Mesodermal cell (in vitro differentiated cells): Measurements from ENCODE around the gene DENND4A.

ENCODE experiments used
- H3K27ac ChIP-seq: 2 replicates; pipeline ENCODE4 v1.7.0; 2013; ENCODE audit warnings: mild to moderate bottlenecking, low read depth, low read length, moderate library complexity; ENCODE audit not compliant: severe bottlenecking
- H3K36me3 ChIP-seq: 2 replicates; pipeline ENCODE4 v1.7.1; 2013; ENCODE audit warnings: mild to moderate bottlenecking, low read length, moderate library complexity; ENCODE audit not compliant: control insufficient read depth, insufficient read depth
- H3K4me1 ChIP-seq: one replicate; pipeline ENCODE4 v1.7.1; 2013; ENCODE audit warnings: mild to moderate bottlenecking, low read length; ENCODE audit not compliant: insufficient read depth, control insufficient read depth, poor library complexity, severe bottlenecking
- H3K4me3 ChIP-seq: 2 replicates; pipeline ENCODE4 v1.7.0; 2013; ENCODE audit warnings: low read length, control low read depth, mild to moderate bottlenecking; ENCODE audit not compliant: insufficient read depth, poor library complexity, severe bottlenecking; ENCODE audit errors: extremely low read depth
- H3K9me3 ChIP-seq: 2 replicates; pipeline ENCODE4 v1.7.1; 2013; ENCODE audit warnings: mild to moderate bottlenecking, low read length, moderate library complexity; ENCODE audit not compliant: control insufficient read depth
- whole genome bisulfite sequencing, 2 experiments: methylation state at CpG; one replicate each; pipeline ENCODE4 v1.1.5; 2013; ENCODE audit warnings: missing lambda C conversion rate in 2 of 2; ENCODE audit not compliant: insufficient coverage in 2 of 2; 5-methylcytosine and 5-hydroxymethylcytosine counted together

DENND4A gene

DNA sequence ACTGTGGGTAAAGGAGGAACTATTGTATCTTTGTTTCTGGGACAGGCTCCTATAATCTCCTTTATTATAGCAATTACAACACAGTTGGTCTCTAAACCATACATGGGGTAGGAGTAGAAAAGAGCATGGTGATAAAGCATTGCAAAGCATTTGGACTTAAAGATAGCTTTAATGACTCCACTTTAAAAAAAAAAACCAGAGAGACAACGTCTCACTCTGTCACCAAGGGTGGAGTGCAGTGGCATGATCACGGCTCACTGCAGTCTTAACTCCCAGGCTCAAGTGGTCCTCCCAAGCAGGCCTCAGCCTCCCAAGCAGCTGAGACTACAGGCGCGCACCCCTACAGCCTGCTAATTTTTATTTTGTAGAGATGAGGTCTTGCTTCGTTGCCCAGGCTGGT is 68.2 kb downstream of the DENND4A start:
- Histone ChIP-seq H3K36me3 (peaks cover 4% of the 10 kb centered on the region), H3K27ac (no peak overlapping the region), H3K4me3 (no peak overlapping the region), H3K4me1 (no peaks in the 10 kb centered on the region), H3K9me3 (no peaks in the 10 kb centered on the region)
- WGBS, 2 experiments: 92 to 97% methylated on average over 2 to 4 of the region's 5 CpGs

DNA sequence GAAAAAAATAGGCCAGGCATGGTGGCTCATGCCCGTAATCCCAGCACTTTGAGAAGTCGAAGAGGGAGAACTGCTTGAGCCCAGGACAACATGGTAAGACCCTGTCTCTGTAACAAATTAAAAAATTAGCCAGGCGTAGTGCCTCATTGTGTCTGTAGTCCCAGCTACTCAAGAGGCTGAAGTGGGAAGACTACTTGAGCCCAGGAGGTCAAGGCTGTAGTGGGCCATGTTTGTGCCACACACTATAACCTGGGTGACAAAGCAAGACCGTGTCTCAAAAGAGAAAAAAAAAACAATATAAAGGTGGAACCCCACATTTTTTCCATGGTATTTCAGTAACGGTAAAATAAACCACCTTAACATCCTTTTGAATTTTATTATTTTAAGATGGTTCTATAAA is 69.9 kb downstream of the DENND4A start:
- H3K27ac ChIP-seq: no peak overlapping the region
- no peaks in the 10 kb centered on the region for H3K4me1 ChIP-seq
- H3K4me3 ChIP-seq: no peak overlapping the region
- H3K9me3 ChIP-seq: no peaks in the 10 kb centered on the region
- H3K36me3 ChIP-seq: no peaks in the 10 kb centered on the region
- 79 to 85% methylated on average over 3 of the region's 5 CpGs for WGBS, 2 experiments

DNA sequence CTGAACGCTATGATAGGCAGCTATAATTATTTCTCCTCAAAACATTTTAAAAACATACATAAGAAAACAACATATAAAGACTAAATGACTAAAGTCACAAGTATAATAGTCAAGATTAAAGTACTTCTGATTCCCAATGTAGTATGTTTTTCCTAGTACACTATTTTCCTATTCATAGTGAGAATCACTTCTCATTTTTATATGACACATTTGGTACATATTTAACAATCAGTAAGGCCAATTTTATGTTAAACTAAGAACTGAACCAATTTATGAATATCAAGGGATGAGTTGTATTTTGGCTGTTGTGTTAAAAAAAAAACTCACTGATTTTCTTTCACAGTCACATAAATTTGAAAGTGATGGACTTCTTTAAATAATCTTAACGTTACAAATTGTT is 79.7 kb downstream of the DENND4A start:
- Histone ChIP-seq H3K4me3 (no peak overlapping the region), H3K9me3 (no peaks in the 10 kb centered on the region), H3K27ac (no peak overlapping the region), H3K36me3 (no peaks in the 10 kb centered on the region), H3K4me1 (no peaks in the 10 kb centered on the region)
- WGBS, 2 experiments: 80% methylated on average over 1 of the region's 2 CpGs; no CpG with 5 or more reads in 1 of the 2 experiments

DNA sequence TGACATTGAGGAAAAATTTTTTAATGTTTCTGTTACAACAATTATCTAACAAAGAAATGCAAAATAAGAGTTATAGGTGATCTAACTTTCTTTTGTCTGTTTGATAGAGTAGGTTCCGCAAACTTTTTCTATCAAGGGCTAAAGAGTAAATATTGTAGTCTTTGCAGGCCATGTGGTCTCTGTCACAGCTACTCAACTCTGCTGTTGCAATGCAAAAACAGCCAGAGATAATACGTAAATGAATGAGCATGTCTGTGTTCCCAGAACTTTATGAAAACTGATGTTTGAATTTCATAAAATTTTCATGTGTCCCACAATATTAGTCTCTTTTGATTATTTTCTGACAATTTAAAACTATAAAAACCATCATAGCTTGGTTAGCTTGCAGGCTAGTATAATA is 97.0 kb downstream of the DENND4A start:
- Histone ChIP-seq H3K27ac (no peak overlapping the region), H3K4me1 (no peaks in the 10 kb centered on the region), H3K4me3 (no peak overlapping the region), H3K36me3 (peaks cover 7% of the 10 kb centered on the region), H3K9me3 (no peaks in the 10 kb centered on the region)
- WGBS, 2 experiments: 100% methylated on average over 1 of the region's 2 CpGs; no CpG with 5 or more reads in 1 of the 2 experiments

DNA sequence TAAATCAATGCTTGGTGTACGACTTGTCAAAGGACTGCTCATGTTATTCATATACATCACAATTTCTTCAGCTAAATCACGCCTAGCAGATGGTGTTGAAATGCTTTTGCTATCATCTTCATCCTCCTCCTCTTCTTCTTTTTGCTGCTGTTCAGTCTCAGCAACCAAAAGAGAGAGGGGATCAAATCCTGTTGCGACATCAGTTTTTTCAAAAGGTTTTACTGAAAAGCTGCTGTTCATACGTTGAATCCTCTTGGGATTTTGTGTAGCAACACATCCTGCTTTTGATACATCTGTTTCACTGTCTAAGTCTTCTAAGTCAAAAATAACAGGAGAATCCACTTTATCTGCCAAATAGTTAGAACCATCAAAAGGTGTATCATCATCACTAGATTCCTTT is 101.3 kb downstream of the DENND4A start:
- H3K36me3 ChIP-seq: peaks cover 12% of the 10 kb centered on the region

DNA sequence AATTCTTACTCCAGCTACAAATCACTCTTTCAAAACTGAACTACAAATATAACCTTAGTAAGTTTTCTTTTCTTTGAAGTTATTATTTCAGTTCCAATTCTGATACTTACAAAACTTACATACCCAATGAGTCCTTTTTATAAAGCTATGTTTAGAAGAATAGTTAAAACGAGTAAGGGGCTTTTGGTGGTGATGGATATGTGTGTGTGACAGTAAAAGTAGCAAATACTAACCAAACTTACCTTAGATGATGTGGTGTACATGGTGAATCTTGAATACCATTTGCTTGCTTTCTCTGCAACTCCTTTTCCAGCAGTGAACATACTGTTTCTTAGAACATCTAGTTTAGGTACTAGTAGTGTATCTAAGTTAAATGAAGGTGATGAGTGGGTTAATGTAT is 101.9 kb downstream of the DENND4A start:
- peaks cover 9% of the 10 kb centered on the region for H3K36me3 ChIP-seq
- no peak overlapping the region for H3K27ac ChIP-seq
- no peaks in the 10 kb centered on the region for H3K4me1 ChIP-seq
- no peaks in the 10 kb centered on the region for H3K9me3 ChIP-seq
- no peak overlapping the region for H3K4me3 ChIP-seq
- no CpG with 5 or more reads among the region's 1 CpG for WGBS, 2 experiments

More for the DNA sequence above, 101.3 kb downstream of the DENND4A start:
- no peak overlapping the region for H3K27ac ChIP-seq
- H3K4me1 ChIP-seq: no peaks in the 10 kb centered on the region
- 96 to 100% methylated on average over 3 to 4 of the region's 4 CpGs for WGBS, 2 experiments
- no peak overlapping the region for H3K4me3 ChIP-seq
- H3K9me3 ChIP-seq: no peaks in the 10 kb centered on the region

DNA sequence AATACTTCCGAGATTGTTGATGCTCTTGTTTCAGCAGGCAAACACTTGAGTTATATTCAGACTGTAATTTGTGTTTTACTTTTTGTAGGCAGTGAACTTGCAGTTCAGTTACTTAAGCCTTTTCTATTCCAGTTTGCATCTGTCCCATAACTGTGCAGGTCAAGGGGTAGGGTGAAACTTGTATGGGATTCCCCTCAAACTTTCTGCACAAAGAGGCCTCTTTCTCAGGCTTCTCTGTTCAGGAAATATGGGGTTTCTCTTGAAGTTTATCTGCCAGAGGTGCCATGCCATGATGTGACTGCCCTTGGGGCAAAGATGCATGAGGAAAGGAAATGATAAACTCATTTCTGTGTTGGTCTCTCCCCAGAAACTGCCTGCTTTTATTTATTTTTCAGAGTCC is 103.6 kb downstream of the DENND4A start:
- no peak overlapping the region for H3K27ac ChIP-seq
- no peak overlapping the region for H3K4me3 ChIP-seq
- no peaks in the 10 kb centered on the region for H3K9me3 ChIP-seq
- WGBS, 2 experiments: no CpG with 5 or more reads among the region's 1 CpG
- H3K4me1 ChIP-seq: no peaks in the 10 kb centered on the region
- peaks cover 9% of the 10 kb centered on the region for H3K36me3 ChIP-seq

DNA sequence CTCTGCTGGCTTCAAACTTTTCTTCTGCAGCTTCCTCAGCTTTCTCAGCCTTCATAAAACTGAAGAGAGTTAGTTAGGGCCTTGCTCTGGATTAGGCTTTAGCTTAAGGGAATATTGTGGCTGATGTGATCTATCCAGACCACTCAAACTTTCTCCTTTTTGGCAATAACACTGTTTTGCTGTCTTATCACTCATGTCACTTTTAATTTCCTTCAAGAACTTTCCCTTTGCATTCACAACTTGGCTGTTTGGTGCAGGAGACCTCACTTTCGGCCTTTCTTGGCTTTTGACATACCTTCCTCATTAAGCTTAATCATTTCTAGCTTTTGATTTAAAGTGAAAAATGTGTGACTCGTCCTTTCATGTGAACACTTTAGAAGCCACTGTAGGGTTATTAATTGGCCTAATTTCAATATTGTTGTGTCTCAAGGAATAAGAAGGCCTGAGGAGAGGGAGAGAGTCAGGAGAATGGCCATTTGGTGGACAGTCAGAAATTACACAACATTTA is 109.6 kb downstream of the DENND4A start:
- H3K36me3 ChIP-seq: no peaks in the 10 kb centered on the region
- no peaks in the 10 kb centered on the region for H3K9me3 ChIP-seq
- no peaks in the 10 kb centered on the region for H3K4me1 ChIP-seq
- no peak overlapping the region for H3K27ac ChIP-seq
- no peak overlapping the region for H3K4me3 ChIP-seq
- 86 to 100% methylated on average over 1 of the region's 2 CpGs for WGBS, 2 experiments

DNA sequence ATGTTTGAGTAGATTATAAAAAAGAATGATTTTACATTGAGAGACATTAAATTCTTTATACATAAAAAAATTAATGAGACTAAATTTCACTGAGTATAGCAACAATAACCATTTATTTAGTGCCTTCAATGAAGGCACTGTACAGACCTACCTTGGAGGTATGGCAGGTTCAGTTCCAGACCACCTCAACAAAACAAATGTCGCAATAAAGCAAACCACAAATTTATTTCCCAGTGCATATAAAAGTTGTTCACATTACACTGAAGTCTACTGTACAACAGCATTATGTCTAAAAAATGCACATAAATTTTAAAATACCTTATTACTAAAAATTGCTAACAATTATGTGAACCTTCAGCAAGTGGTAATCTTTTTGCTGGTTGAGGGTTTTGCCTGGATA is 111.5 kb downstream of the DENND4A start:
- no peaks in the 10 kb centered on the region for H3K9me3 ChIP-seq
- no peaks in the 10 kb centered on the region for H3K4me1 ChIP-seq
- no peak overlapping the region for H3K4me3 ChIP-seq
- H3K36me3 ChIP-seq: no peaks in the 10 kb centered on the region
- WGBS, 2 experiments: 100% methylated on average over 1 of the region's 1 CpG; no CpG with 5 or more reads in 1 of the 2 experiments
- no peak overlapping the region for H3K27ac ChIP-seq

DNA sequence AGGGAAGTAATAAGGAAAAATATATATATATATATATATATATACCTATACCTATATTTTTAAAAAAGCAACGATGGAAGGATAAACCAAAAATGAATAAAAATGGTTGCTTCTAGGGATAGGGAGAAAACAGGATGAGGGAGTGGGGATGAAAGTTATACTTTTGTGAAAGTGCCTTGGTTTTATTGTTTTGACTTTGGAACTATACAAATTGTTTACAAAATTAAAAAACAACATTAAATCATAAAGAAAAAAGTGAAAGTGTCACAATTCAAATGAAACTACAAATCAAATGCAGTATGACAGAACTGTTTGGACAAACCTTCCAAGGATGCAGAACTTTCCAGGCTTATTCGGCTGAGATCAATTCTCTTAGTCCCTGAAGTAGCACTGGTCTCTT is 116.0 kb downstream of the DENND4A start:
- H3K4me1 ChIP-seq: no peaks in the 10 kb centered on the region
- no peak overlapping the region for H3K4me3 ChIP-seq
- no peaks in the 10 kb centered on the region for H3K9me3 ChIP-seq
- no peak overlapping the region for H3K27ac ChIP-seq
- WGBS, 2 experiments: 100% methylated on average over 1 of the region's 2 CpGs; no CpG with 5 or more reads in 1 of the 2 experiments
- H3K36me3 ChIP-seq: peaks cover 6% of the 10 kb centered on the region

DNA sequence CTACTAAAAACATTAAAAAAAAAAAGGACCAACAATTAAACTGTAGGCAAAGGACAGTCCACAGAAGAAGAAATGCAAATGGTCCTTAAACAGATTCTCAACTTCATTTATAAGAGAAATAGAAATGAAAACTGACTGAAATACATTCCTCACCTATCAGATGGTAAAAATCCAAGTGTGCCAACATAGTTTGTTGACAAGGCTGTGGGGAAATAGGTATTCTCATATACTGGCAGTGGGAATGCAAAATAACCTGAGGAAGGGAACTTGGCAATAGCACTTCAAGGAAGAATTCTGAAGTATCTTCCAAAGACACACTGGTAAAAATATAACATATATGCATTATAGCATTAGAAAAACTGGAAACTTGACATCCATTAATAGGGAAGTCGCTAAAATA is 116.5 kb downstream of the DENND4A start:
- no CpG with 5 or more reads among the region's 1 CpG for WGBS, 2 experiments
- Histone ChIP-seq H3K4me3 (no peak overlapping the region), H3K27ac (no peak overlapping the region), H3K36me3 (peaks cover 6% of the 10 kb centered on the region), H3K4me1 (no peaks in the 10 kb centered on the region), H3K9me3 (no peaks in the 10 kb centered on the region)
